GM18526 (cell line): ENCODE measurements around the gene AHSP.

Source experiments
- POLR2A ChIP-seq: IDR thresholded peaks from 3 replicates; pipeline ENCODE4 v1.6.1; 2011; ENCODE audit not compliant: insufficient read length; ENCODE audit errors: extremely low read depth

The AHSP gene

GRCh38 chr16:31527734-31528274 lies at the start of gene AHSP:
AHSP (plus strand) TSS chr16:31527900; CDS start chr16:31528140, 240 bp downstream.
- no peak for TF ChIP-seq POLR2A

DNA sequence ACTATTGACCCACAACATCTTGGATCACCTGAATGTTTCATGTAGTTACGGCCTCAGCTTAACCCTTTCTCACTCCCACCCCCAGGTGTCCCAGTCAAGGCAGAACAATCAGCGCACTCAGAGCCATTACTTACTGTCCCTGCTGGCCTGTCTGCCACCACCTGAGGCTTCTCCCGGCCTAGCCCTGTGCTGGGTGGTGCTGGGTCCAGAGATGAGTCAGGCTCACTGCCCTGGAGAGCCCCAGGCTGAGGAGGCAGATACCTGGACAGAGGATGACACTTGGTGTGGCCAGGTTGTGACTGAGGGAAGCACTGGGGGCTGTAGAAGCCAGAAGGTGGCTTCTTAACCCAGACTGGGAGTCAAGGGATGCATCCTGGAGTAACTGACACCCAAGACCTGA lies 48.7 kb upstream of the AHSP start:
- TF ChIP-seq POLR2A, result no peak

DNA sequence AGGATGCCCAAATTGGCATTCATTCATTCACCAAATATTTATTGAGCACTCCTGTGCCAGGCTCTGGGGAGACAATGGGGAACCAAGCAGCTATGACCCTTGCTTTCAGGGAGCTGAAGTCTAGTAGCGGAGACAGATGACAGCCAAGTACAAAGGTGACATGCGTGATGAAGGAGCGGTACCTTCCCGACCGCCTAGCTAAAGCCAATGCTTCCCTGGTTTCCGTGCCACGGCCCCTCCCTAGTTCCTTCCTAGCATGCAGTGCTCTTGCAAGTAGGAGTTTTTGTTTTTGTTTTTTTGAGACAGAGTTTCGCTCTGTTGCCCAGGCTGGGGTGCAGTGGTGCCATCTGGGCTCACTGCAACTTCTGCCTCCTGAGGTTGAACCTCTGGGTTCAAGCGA lies 47.9 kb upstream of the AHSP start:
- no peak for TF ChIP-seq POLR2A

- TF ChIP-seq POLR2A, result no peak
Measured at GRCh38 chr16:31480851-31481536, 46.7 kb upstream of the AHSP start.

GRCh38 chr16:31483081-31483480 lies 44.6 kb upstream of the AHSP start, which contains the start of gene SLC5A2:
SLC5A2 (plus strand) TSS chr16:31483123; CDS start chr16:31483137, 14 bp downstream.
- no peak for TF ChIP-seq POLR2A

DNA sequence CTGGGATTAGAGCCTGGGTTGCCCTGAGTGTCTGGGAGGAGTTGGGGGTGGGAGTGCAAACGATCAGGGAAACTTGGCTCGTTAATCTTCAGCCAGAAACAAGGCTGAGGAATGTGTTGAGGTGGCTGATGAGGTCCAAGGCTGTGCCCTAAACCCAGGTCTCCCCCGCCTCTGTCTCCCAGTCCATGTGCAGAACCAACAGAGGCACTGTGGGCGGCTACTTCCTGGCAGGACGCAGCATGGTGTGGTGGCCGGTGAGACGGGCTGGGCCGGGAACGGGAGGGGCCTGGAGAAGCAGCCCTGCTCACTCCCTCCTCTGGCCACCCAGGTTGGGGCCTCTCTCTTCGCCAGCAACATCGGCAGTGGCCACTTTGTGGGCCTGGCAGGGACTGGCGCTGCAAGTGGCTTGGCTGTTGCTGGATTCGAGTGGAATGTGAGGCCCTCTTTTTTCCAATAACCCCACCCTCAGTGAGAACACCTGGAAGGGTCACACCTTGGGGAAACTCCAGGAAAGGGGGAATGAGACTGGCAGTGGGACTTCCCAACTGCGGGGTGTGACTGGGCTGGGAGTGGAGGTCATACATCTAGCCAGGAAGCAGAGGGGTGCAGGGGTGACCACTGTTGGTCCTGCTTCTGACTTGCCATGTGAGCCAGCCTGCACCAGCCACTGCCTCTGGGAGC lies 43.1 kb upstream of the AHSP start:
- no peak for TF ChIP-seq POLR2A

DNA sequence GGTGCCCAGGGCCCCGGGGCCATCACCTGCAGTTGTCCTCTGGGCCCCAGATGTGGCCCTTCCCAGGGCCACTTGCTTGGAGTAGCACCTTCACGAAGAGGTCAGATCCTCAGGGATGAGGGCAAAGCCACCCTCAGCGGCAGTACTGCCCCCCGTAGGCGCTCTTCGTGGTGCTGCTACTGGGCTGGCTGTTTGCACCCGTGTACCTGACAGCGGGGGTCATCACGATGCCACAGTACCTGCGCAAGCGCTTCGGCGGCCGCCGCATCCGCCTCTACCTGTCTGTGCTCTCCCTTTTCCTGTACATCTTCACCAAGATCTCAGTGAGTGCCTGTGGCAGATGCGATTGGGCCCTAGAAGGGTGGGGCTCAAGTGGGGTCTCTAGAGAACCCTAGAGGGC lies 42.1 kb upstream of the AHSP start:
- TF ChIP-seq POLR2A, result no peak

DNA sequence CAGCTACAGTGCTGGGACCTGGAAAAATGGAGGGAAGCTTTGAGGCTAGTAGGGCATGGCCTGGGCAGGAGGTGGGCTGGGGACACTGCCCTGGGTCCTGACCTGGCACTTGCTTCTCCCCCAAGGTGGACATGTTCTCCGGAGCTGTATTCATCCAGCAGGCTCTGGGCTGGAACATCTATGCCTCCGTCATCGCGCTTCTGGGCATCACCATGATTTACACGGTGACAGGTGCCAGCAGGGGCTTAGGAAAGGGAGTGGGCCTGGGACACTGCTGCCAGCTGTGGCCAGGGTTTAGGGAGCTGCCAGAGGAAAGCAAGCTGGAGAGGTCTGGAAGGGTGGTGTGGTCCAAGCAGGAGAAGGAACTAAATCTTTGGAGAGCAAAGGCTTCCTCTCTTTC lies 41.7 kb upstream of the AHSP start:
- no peak for TF ChIP-seq POLR2A

DNA sequence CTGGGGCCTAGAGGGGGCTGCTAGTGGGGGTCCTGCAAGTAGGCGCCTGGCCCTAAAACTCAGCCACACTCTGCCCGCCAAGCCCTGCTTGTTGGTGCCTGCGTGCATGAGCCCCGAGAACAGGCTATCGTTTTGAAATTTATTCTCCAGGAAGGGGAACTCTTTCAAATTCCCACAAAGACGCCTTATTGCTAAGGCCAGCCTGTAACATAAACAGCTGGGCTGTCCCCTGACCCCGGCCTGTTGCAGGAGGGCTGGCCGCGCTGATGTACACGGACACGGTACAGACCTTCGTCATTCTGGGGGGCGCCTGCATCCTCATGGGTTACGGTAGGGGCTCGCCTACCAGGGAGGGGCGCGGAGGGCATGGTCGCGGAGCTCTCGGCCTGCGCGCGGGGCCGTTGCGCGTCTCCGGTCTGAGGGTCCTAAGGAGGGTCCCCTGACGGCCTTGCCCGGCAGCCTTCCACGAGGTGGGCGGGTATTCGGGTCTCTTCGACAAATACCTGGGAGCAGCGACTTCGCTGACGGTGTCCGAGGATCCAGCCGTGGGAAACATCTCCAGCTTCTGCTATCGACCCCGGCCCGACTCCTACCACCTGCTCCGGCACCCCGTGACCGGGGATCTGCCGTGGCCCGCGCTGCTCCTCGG lies 40.5 kb upstream of the AHSP start:
- TF ChIP-seq POLR2A, result no peak

DNA sequence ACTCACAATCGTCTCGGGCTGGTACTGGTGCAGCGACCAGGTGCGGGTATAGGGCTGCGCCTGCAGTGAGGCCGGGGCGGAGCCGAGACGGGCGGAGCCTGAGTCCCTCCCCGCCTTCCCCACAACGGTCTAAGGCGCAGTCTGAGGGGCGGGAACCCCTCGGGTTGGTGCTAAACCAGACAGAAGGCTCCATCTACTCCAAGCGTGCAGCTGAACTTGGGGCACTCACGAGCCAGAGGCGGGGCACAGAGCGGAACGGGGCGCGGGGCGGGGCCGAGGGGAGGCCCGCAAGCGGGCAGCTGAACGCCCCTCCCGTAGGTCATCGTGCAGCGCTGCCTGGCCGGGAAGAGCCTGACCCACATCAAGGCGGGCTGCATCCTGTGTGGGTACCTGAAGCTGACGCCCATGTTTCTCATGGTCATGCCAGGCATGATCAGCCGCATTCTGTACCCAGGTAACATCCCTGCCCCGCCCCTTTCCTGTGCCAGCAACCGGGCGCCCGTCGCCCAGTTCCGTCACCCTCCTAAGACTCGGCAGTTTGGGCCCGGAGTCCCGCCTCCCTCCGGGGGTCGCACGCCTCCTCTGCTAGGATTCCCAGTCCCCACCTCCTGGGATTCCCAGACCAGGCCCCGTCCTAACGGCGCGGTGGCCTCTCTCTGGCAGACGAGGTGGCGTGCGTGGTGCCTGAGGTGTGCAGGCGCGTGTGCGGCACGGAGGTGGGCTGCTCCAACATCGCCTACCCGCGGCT lies 39.8 kb upstream of the AHSP start:
- no peak for TF ChIP-seq POLR2A

GRCh38 chr16:31488468-31489297 lies 39.0 kb upstream of the AHSP start:
- no peak for TF ChIP-seq POLR2A

GRCh38 chr16:31489298-31489564 lies 38.5 kb upstream of the AHSP start:
- TF ChIP-seq POLR2A, result no peak

DNA sequence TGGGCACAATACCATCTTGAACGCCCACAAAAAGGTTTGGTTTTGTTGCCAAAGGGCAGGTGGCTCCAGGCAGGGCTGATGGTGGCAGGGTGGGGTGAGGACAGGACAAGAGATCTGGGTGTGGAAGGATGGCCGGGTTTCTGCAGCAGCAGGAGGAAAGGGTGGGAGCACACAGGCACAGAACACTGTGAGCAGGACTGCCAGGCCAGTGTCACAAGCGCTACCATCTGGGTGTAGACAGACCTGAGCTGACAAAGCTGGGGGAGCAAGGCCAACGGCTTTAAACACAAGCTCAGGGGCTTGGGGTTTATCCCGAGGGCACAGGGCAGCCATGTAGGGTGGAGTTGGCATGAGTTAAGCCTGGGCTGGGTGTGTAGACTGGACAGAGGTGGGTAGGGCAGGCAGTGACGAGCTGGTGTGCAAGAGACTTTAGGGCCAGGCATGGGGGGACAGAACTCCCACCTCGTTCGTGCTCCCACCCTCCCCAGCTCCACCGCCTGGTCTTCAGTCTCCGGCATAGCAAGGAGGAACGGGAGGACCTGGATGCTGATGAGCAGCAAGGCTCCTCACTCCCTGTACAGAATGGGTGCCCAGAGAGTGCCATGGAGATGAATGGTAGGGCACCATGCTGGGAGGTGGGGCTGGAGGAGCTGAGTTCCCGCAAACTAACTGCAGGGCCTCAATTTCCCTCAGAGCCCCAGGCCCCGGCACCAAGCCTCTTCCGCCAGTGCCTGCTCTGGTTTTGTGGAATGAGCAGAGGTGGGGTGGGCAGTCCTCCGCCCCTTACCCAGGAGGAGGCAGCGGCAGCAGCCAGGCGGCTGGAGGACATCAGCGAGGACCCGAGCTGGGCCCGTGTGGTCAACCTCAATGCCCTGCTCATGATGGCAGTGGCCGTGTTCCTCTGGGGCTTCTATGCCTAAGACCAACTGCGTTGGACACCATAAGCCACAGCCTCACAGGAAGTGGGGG lies 37.8 kb upstream of the AHSP start:
- no peak for TF ChIP-seq POLR2A

- TF ChIP-seq POLR2A, result no peak
Measured at GRCh38 chr16:31491778-31492418, 35.8 kb upstream of the AHSP start.
